ENCODE results near the gene NPLOC4. TPM values are rescaled to one million over a fixed set of nuclear protein-coding genes. Genes with fewer than 3 reads are reported as not detected.

NPLOC4 gene
- total and polyA plus RNA-seq, 2 of the 13 experiments (the other 11 are each of a cell fraction or from before 2014, with no cell fraction given), result 57.0 to 97.0 TPM

- TF ChIP-seq, protein P1, sequence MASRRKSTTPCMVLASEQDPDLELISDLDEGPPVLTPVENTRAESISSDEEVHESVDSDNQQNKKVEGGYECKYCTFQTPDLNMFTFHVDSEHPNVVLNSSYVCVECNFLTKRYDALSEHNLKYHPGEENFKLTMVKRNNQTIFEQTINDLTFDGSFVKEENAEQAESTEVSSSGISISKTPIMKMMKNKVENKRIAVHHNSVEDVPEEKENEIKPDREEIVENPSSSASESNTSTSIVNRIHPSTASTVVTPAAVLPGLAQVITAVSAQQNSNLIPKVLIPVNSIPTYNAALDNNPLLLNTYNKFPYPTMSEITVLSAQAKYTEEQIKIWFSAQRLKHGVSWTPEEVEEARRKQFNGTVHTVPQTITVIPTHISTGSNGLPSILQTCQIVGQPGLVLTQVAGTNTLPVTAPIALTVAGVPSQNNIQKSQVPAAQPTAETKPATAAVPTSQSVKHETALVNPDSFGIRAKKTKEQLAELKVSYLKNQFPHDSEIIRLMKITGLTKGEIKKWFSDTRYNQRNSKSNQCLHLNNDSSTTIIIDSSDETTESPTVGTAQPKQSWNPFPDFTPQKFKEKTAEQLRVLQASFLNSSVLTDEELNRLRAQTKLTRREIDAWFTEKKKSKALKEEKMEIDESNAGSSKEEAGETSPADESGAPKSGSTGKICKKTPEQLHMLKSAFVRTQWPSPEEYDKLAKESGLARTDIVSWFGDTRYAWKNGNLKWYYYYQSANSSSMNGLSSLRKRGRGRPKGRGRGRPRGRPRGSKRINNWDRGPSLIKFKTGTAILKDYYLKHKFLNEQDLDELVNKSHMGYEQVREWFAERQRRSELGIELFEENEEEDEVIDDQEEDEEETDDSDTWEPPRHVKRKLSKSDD (CRISPR knock-in tag; IDR thresholded peaks at IDR 0.05; ENCODE audit: low read depth), result peak; percentile 28; the same call in 1 of the 2 replicates
- TF ChIP-seq ZFX (CRISPR knock-in tag; IDR thresholded peaks at IDR 0.05; ENCODE audit: low read depth), result peak; percentile 37; the same call in 1 of the 2 replicates
- TF ChIP-seq ZNF350 (CRISPR knock-in tag; IDR thresholded peaks at IDR 0.05; ENCODE audit: borderline replicate concordance, low read depth), result peak; percentile 33; the same call in 1 of the 2 replicates
- TF ChIP-seq PAF1 (CRISPR knock-in tag; IDR thresholded peaks at IDR 0.05), result peak; percentile 48; the same call in 1 of the 2 replicates
- TF ChIP-seq ATF7-NPFF (CRISPR knock-in tag; IDR thresholded peaks at IDR 0.05; ENCODE audit: low read depth), result peak; percentile 46; the same call in 1 of the 2 replicates
- TF ChIP-seq TGIF2 (CRISPR knock-in tag; IDR thresholded peaks at IDR 0.05), result no peak; the same call in 1 of the 2 replicates
- no peak for TF ChIP-seq CCDC6 (CRISPR knock-in tag; IDR thresholded peaks at IDR 0.05)
- TF ChIP-seq PRPF4 (IDR thresholded peaks at IDR 0.05; ENCODE audit: low read depth, low read length, poor library complexity, severe bottlenecking), result no peak
- TF ChIP-seq ZNF318 (CRISPR knock-in tag; IDR thresholded peaks at IDR 0.05), result no peak; the same call in 1 of the 2 replicates
- peak; percentile 76 for TF ChIP-seq POLR2G (IDR thresholded peaks at IDR 0.05; ENCODE audit: low read depth, low read length)
- peak; percentile 87; the same call in 1 of the 2 replicates for TF ChIP-seq MBD4 (IDR thresholded peaks at IDR 0.05; ENCODE audit: borderline replicate concordance, low read length)
- TF ChIP-seq, protein P2, sequence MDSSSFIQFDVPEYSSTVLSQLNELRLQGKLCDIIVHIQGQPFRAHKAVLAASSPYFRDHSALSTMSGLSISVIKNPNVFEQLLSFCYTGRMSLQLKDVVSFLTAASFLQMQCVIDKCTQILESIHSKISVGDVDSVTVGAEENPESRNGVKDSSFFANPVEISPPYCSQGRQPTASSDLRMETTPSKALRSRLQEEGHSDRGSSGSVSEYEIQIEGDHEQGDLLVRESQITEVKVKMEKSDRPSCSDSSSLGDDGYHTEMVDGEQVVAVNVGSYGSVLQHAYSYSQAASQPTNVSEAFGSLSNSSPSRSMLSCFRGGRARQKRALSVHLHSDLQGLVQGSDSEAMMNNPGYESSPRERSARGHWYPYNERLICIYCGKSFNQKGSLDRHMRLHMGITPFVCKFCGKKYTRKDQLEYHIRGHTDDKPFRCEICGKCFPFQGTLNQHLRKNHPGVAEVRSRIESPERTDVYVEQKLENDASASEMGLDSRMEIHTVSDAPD (CRISPR knock-in tag; IDR thresholded peaks at IDR 0.05), result peak; percentile 19; the same call in 1 of the 2 replicates
- peak; percentile 58 to 59; a peak in 3 of 4 replicates for TF ChIP-seq POLR2A (IDR thresholded peaks at IDR 0.05; ENCODE audit: insufficient read depth in 1 of 2, low read depth in 2 of 2, low read length in 2 of 2)
- no peak for TF ChIP-seq XBP1 (CRISPR knock-in tag; IDR thresholded peaks at IDR 0.05)
- peak; percentile 28 for TF ChIP-seq AGO2 (optimal IDR thresholded peaks at IDR 0.05; ENCODE audit: low read depth, low read length)
Measured at GRCh38 chr17:81509207-81509971, 127.5 kb downstream of the NPLOC4 start (continued).

Measured in HepG2 (cell line).